ENCODE measurements around the gene PSMD12. TPM values are rescaled to one million over a fixed set of nuclear protein-coding genes. Genes with fewer than 3 reads are reported as not detected.
"Not testable (repeated sequence)": the region's sequence is repeated elsewhere in the genome, so short reads cannot be mapped to it uniquely, and the experiment has no call there.

The PSMD12 gene
- total RNA-seq, 1 donor from 2014 or later = 55.7 TPM

DNA sequence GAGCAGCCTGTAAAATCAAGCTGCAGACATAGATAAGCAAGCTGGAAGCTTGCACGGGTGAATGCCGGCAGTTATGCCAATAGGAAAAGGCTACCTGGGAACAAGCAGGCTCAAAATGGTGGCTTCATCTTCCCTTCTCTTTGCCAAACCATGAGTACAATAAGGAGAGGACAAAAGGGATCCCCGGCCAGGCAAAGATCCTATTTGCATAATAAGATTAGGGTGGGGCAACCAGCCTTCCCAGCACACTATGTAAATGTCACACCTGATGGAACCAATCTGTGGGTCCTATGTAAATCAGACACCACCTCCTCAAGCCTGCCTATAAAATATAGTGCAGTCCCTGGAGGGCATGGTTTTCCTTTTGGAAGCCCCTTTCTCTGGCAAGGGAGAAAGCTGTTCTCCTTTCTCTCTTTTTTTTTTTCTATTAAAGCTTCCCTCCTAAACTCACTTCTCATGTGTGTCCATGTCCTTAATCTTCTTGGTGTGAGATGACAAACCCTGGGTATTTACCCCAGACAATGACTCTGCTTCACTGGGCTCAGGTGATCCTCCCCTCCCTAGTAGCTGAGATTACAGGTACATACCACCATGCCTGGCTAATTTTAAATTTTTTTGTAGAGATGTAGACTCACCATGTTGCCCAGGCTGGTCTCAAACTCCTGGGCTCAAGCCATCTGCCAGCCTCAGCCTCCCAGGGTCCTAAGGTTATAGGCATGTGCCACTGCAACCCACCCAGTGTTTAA is 44.2 kb downstream of the PSMD12 start:
- Mint-ChIP-seq H3K36me3 (ENCODE audit: unreplicated experiment) (no peaks in the 10 kb centered on the region), H3K27ac (ENCODE audit: unreplicated experiment) (no peak overlapping the region), H3K4me1 (ENCODE audit: low read depth, unreplicated experiment) (peaks cover 4% of the 10 kb centered on the region), H3K27me3 (ENCODE audit: unreplicated experiment) (no peaks in the 10 kb centered on the region), H3K4me3 (ENCODE audit: unreplicated experiment) (no peak overlapping the region), H3K9me3 (ENCODE audit: unreplicated experiment) (no peaks in the 10 kb centered on the region)
- DNase-seq = no peak
- TF ChIP-seq, protein P1, sequence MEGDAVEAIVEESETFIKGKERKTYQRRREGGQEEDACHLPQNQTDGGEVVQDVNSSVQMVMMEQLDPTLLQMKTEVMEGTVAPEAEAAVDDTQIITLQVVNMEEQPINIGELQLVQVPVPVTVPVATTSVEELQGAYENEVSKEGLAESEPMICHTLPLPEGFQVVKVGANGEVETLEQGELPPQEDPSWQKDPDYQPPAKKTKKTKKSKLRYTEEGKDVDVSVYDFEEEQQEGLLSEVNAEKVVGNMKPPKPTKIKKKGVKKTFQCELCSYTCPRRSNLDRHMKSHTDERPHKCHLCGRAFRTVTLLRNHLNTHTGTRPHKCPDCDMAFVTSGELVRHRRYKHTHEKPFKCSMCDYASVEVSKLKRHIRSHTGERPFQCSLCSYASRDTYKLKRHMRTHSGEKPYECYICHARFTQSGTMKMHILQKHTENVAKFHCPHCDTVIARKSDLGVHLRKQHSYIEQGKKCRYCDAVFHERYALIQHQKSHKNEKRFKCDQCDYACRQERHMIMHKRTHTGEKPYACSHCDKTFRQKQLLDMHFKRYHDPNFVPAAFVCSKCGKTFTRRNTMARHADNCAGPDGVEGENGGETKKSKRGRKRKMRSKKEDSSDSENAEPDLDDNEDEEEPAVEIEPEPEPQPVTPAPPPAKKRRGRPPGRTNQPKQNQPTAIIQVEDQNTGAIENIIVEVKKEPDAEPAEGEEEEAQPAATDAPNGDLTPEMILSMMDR (IDR thresholded peaks at IDR 0.05; ENCODE audit: partially characterized antibody, unreplicated experiment) = no peak

DNA sequence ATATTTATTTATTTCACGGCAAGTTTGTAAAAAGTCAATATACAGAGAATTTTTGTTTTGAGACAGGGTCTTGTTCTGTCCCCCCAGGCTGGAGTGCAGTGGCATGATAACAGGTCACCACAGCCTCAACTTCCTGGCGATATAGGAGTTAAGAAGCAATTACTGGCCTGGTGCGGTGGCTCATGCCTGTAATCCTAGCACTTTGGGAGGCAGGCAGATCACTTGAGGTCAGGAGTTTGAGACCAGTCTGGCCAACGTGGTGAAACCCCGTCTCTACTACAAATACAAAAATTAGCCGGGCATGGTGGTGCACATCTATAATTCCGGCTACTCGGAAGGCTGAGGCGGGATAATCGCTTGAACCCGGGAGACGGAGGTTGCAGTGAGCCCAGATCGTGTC is 44.9 kb downstream of the PSMD12 start:
- H3K27me3 Mint-ChIP-seq (ENCODE audit: unreplicated experiment); DNase-seq; H3K4me1 Mint-ChIP-seq (ENCODE audit: low read depth, unreplicated experiment); H3K27ac Mint-ChIP-seq (ENCODE audit: unreplicated experiment); H3K36me3 Mint-ChIP-seq (ENCODE audit: unreplicated experiment); H3K4me3 Mint-ChIP-seq (ENCODE audit: unreplicated experiment); H3K9me3 Mint-ChIP-seq (ENCODE audit: unreplicated experiment): not testable (repeated sequence)

DNA sequence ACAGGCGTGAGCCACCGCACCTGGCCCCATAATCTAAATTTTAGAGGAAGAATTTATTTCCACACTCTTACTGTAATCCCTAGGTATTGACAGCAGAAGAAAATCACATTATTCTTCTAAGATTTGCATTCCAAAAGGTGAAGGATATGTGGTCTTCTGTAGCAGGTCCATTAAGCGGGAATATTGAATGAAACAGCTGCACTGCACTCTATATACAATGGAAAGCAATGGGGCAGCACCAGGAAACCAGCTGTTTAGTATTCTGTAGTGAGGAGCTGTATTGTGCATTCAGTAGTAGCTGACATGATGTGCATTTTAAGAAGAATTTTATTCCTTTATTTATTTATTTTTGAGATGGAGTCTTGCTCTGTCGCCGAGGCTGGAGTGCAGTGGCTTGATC is 49.6 kb downstream of the PSMD12 start:
- no peak overlapping the region for H3K27ac Mint-ChIP-seq (ENCODE audit: unreplicated experiment)
- no peak for DNase-seq
- TF ChIP-seq, protein P1 (IDR thresholded peaks at IDR 0.05; ENCODE audit: partially characterized antibody, unreplicated experiment) = no peak

DNA sequence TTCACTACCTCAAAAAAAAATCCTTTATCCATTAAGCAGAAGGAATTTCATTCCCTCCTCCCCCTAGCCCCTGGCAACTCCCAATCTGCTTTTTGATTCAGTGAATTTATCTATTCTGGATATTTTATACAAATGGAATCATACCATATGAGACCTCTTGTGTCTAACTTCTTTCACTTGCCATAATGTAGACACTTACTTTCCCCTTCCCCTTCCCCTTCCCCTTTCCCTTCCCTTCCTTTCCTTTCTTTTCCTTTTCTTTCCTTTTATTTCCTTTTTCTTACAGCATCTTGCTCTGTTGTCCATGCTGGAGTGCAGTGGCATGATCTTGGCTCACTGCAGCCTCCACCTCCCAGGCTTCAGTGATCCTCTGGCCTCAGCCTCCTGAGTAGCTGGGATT is 50.5 kb downstream of the PSMD12 start:
- DNase-seq = no peak
- no peaks in the 10 kb centered on the region for H3K36me3 Mint-ChIP-seq (ENCODE audit: unreplicated experiment)
- H3K4me3 Mint-ChIP-seq (ENCODE audit: unreplicated experiment) = no peak overlapping the region
- H3K27ac Mint-ChIP-seq (ENCODE audit: unreplicated experiment) = no peak overlapping the region
- H3K27me3 Mint-ChIP-seq (ENCODE audit: unreplicated experiment) = no peaks in the 10 kb centered on the region
- H3K4me1 Mint-ChIP-seq (ENCODE audit: low read depth, unreplicated experiment) = no peaks in the 10 kb centered on the region
- no peaks in the 10 kb centered on the region for H3K9me3 Mint-ChIP-seq (ENCODE audit: unreplicated experiment)
- TF ChIP-seq, protein P1 (IDR thresholded peaks at IDR 0.05; ENCODE audit: partially characterized antibody, unreplicated experiment) = no peak

More for the DNA sequence above, 49.6 kb downstream of the PSMD12 start:
- Mint-ChIP-seq H3K9me3 (ENCODE audit: unreplicated experiment) (no peaks in the 10 kb centered on the region), H3K4me1 (ENCODE audit: low read depth, unreplicated experiment) (no peaks in the 10 kb centered on the region), H3K36me3 (ENCODE audit: unreplicated experiment) (no peaks in the 10 kb centered on the region), H3K4me3 (ENCODE audit: unreplicated experiment) (no peak overlapping the region), H3K27me3 (ENCODE audit: unreplicated experiment) (no peaks in the 10 kb centered on the region)

DNA sequence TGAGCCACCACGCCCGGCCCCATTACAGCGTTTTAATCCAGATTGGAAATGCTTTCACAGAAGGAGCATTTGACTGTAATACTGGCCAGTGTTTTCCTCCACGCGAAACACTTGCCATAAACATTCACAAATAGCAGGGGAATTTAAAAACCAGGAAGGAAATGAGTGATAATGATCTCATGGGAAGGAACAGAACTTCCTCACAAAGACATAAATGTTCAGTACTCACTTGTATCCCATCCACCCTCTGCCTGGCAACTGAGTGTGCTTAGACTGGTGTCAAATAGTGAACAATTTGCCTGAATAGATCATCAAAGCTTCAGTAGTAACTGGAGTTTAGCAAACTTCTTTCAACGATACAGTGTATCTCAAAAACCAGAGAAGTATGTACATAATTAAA is 54.1 kb downstream of the PSMD12 start:
- H3K9me3 Mint-ChIP-seq (ENCODE audit: unreplicated experiment) = no peaks in the 10 kb centered on the region
- no peak overlapping the region for H3K4me3 Mint-ChIP-seq (ENCODE audit: unreplicated experiment)
- TF ChIP-seq, protein P1 (IDR thresholded peaks at IDR 0.05; ENCODE audit: partially characterized antibody, unreplicated experiment) = no peak
- no peaks in the 10 kb centered on the region for H3K36me3 Mint-ChIP-seq (ENCODE audit: unreplicated experiment)
- H3K4me1 Mint-ChIP-seq (ENCODE audit: low read depth, unreplicated experiment) = no peaks in the 10 kb centered on the region
- no peaks in the 10 kb centered on the region for H3K27me3 Mint-ChIP-seq (ENCODE audit: unreplicated experiment)
- no peak for DNase-seq
- H3K27ac Mint-ChIP-seq (ENCODE audit: unreplicated experiment) = no peak overlapping the region

Data from glutamatergic neuron (in vitro differentiated cells).